AG09319 (cell line): Measurements from ENCODE around the gene NUDT14.

Source experiments
- DNase-seq: peaks from one replicate; pipeline ENCODE4 v3.0.0-alpha.2; 2010; ENCODE audit warnings: low read depth; ENCODE audit errors: extremely low read depth
- CTCF ChIP-seq: IDR thresholded peaks from 2 replicates; pipeline ENCODE4 v1.5.1; 2011; ENCODE audit warnings: low read depth, mild to moderate bottlenecking, inconsistent platforms, low read length, moderate library complexity

The NUDT14 gene

GRCh38 chr14:105180592-105181548, at the start of gene NUDT14:
Gene NUDT14, minus strand, starts transcription at chr14:105181312. Its CDS starts 103 bp downstream, at chr14:105181209.
- TF ChIP-seq CTCF = no peak
- DNase-seq = no peak

- no peak for TF ChIP-seq CTCF
- DNase-seq = no peak
These were observed 48.1 kb upstream of the NUDT14 start for GRCh38 chr14:105229099-105229655.

- DNase-seq = no peak
- no peak for TF ChIP-seq CTCF
These were observed 47.5 kb upstream of the NUDT14 start for GRCh38 chr14:105228562-105228961.

GRCh38 chr14:105227346-105227745, 46.2 kb upstream of the NUDT14 start:
- DNase-seq = no peak
- TF ChIP-seq CTCF = no peak

GRCh38 chr14:105226198-105226597, 45.1 kb upstream of the NUDT14 start:
- no peak for DNase-seq
- TF ChIP-seq CTCF = no peak

- TF ChIP-seq CTCF = no peak
- DNase-seq = no peak
These were observed 43.9 kb upstream of the NUDT14 start for GRCh38 chr14:105224845-105225570.
